ENCODE data around the gene TSPOAP1. TPM values are rescaled to one million over a fixed set of nuclear protein-coding genes. Genes with fewer than 3 reads are reported as not detected.
A peak's percentile ranks its signal among the peaks of the same experiment; 100 is the strongest.

The TSPOAP1 gene
- total RNA-seq, 4 donors from 2014 or later: 19.5 to 35.4 (median 22.1) TPM

DNA sequence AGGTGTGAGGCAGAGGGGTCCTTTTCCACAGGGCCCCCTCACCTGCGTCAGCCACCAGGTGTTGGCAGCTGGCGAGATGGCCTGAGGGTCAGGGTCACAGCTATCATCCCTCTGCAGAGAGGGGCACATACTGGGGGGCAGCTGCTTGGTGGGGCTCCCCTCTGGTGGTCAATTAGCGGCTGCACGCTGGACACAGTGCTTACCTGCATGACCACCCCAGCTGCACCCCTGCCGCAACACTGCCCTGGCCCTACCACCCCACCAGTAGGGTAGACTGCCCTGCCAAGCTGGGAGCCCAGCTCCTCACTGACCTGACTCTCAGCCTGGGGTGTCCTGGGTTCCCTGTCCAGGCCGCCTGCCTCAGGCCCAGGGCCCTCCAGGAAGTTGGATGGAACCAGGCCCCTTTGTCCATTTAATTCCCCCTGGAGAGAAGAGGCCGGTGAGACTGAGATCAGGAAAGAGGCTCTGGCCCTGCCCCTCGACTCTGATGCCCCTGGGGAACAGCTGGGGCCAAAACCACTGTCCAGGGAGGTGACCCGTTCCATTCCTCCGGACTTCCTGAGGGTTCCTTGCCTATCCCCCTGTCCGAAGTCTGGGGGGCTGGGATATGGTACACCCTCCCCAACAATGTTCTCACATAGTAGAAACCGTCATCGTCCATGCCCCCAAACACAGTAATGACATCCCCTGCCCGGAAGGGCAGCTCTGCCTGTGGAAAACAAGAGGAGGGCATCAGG lies 23.7 kb downstream of the TSPOAP1 start:
- TF ChIP-seq CTCF (IDR thresholded peaks at IDR 0.05): no peak
- TF ChIP-seq POLR2A (IDR thresholded peaks at IDR 0.05): no peak
- H3K27ac ChIP-seq: no peak overlapping the region
- H3K27me3 ChIP-seq: no peaks in the 10 kb centered on the region
- DNase-seq: no peak
- H3K9me3 ChIP-seq: no peaks in the 10 kb centered on the region
- no peaks in the 10 kb centered on the region for H3K36me3 ChIP-seq
- H3K4me3 ChIP-seq (replicated peaks in 1 of 3): no peak overlapping the region
- H3K4me1 ChIP-seq: no peaks in the 10 kb centered on the region
- intact Hi-C loops (cut with DNase I): loop anchor here (5.0 kb wide), 1 partner anchor 142 kb away; no protein-coding TSS in a partner anchor
- WGBS, 2 donors: 92% methylated on average over 9 to 13 of the region's 14 CpGs

DNA sequence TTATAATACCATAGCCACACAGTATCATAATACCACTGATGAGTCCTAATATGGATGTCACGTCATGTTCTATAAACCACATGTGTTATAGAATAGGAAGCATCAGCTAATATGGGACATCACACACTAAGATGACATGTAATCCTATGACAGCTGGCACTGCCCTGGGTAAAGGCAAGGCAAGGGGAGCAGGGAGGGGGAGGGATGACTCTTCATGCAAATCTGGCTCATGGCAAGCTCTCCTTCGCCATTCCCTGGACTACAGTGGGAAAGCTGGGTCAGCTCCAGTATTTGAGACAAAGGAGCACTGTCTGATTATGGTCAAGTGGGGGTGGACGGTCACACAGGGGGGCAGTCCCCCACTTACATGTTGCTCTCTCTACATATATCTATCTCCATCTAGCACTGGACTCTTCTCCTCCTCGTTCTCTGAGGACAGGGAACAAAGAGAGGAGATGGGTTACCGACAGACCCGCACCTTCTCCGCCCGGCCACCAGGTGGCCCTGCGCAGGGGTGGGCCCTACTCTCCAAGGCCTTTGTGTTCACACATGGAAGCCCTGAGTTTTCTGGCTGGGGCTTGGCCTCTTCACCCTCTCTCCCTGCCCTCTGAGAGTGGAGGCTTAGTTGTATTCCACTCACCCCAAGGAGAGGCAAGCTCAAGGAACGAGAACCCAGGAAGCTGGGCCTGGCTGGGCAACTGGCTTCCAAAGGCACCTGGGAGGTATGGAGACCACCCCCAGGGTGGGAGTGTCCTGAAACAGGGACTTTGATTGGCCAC lies 24.4 kb downstream of the TSPOAP1 start:
- no peaks in the 10 kb centered on the region for H3K27me3 ChIP-seq
- no peaks in the 10 kb centered on the region for H3K36me3 ChIP-seq
- intact Hi-C loops (cut with DNase I): no loop called here
- no peak for TF ChIP-seq POLR2A (IDR thresholded peaks at IDR 0.05)
- TF ChIP-seq CTCF (IDR thresholded peaks at IDR 0.05): peak in 5 of 6 experiments; percentile 45 to 71 (median 57)
- peak; percentile 44 to 51 for DNase-seq
- H3K4me1 ChIP-seq: no peaks in the 10 kb centered on the region
- no peaks in the 10 kb centered on the region for H3K9me3 ChIP-seq
- WGBS, 2 donors: 35 to 45% methylated on average over 9 to 10 of the region's 10 CpGs
- H3K27ac ChIP-seq: no peak overlapping the region
- no peak overlapping the region for H3K4me3 ChIP-seq (replicated peaks in 1 of 3)

DNA sequence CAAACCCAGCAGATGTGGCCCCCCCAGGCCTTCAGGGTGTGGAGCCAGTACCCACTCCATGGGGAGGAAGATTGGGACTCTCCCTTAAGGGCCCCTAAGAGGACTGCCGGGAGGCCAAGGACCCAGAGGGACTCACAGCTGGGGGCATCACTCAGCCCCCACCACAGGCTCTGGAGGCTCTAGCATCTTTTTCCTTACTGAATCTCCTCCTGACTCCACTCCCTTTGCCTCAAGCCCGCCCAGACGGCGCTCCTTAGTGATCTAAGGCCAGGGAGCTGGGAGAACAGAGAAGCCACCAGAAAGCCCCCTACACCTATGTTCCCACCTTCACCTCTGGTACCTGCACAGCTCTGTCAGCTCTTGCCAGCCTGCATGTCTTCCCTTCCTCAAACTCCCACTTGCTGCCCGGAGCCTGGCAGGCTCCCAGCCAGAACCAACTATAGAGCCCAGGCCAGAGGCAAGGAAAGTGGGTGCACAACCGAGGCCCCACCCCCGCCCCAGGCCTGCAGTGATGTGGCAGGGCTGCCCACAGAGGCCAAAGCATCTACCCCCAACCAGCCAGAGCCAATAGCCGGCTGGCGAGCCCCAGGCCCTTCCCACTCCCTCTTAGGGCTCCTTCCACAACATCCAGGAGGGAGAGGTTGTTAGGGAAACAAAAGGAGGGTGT lies 25.5 kb downstream of the TSPOAP1 start:
- Histone ChIP-seq H3K36me3 (no peaks in the 10 kb centered on the region), H3K27me3 (no peaks in the 10 kb centered on the region), H3K4me3 (replicated peaks in 1 of 3) (no peak overlapping the region), H3K4me1 (no peaks in the 10 kb centered on the region), H3K27ac (no peak overlapping the region), H3K9me3 (no peaks in the 10 kb centered on the region)
- no peak for DNase-seq
- WGBS, 2 donors: 84 to 86% methylated on average over 7 to 9 of the region's 9 CpGs
- TF ChIP-seq CTCF (IDR thresholded peaks at IDR 0.05): no peak
- no peak for TF ChIP-seq POLR2A (IDR thresholded peaks at IDR 0.05)
- intact Hi-C loops (cut with DNase I): no loop called here

GRCh38 chr17:58302171-58302918 lies 26.2 kb downstream of the TSPOAP1 start:
- H3K4me1 ChIP-seq: no peaks in the 10 kb centered on the region
- no peaks in the 10 kb centered on the region for H3K27me3 ChIP-seq
- no peak for TF ChIP-seq CTCF (IDR thresholded peaks at IDR 0.05)
- no peak for TF ChIP-seq POLR2A (IDR thresholded peaks at IDR 0.05)
- 86 to 90% methylated on average over 6 to 7 of the region's 9 CpGs for WGBS, 2 donors
- H3K27ac ChIP-seq: no peak overlapping the region
- intact Hi-C loops (cut with DNase I): no loop called here
- H3K36me3 ChIP-seq: no peaks in the 10 kb centered on the region
- H3K4me3 ChIP-seq (replicated peaks in 1 of 3): no peak overlapping the region
- H3K9me3 ChIP-seq: no peaks in the 10 kb centered on the region
- DNase-seq: no peak
